Measurements from ENCODE around the gene DDN.

DDN gene

GRCh38 chr12:49023812-49024211 is 24.6 kb upstream of the DDN start:
- Histone ChIP-seq H3K79me2 (ENCODE audit: insufficient read depth, low read length) (no peaks in the 10 kb centered on the region), H3K9me3 (ENCODE audit: low read length) (no peaks in the 10 kb centered on the region), H3K9ac (ENCODE audit: low read length) (no peak overlapping the region), H3K27me3 (ENCODE audit: insufficient read depth, low read length) (no peaks in the 10 kb centered on the region), H3K4me3 (ENCODE audit: low read depth, low read length, poor library complexity, severe bottlenecking) (no peak overlapping the region), H3K36me3 (ENCODE audit: insufficient read depth, low read length) (peaks cover 81% of the 10 kb centered on the region), H3F3A (ENCODE audit: insufficient read depth, low read length) (peaks cover 4% of the 10 kb centered on the region; the same call in 1 of the 2 replicates), H4K20me1 (ENCODE audit: insufficient read depth, low read length) (no peaks in the 10 kb centered on the region), H2AFZ (ENCODE audit: low read length) (no peak overlapping the region), H3K9me2 (ENCODE audit: low read depth, low read length) (no peaks in the 10 kb centered on the region), H3K4me1 (ENCODE audit: insufficient read depth, low read length, severe bottlenecking) (peaks cover 12% of the 10 kb centered on the region), H3K4me2 (ENCODE audit: low read length) (no peak overlapping the region), H3K27ac (ENCODE audit: low read depth, low read length, poor library complexity, severe bottlenecking) (no peak overlapping the region)
- no peak for TF ChIP-seq CTCF (IDR thresholded peaks at IDR 0.05; ENCODE audit: low read length)
- TF ChIP-seq EZH2 (IDR thresholded peaks at IDR 0.05; ENCODE audit: borderline replicate concordance, low read length): no peak

- peaks cover 17% of the 10 kb centered on the region for H3K4me1 ChIP-seq (ENCODE audit: insufficient read depth, low read length, severe bottlenecking)
- no peaks in the 10 kb centered on the region for H3K9me2 ChIP-seq (ENCODE audit: low read depth, low read length)
- no peak overlapping the region for H3K4me2 ChIP-seq (ENCODE audit: low read length)
- H3K36me3 ChIP-seq (ENCODE audit: insufficient read depth, low read length): peaks cover 70% of the 10 kb centered on the region
- no peak overlapping the region for H3K27ac ChIP-seq (ENCODE audit: low read depth, low read length, poor library complexity, severe bottlenecking)
- no peaks in the 10 kb centered on the region for H3K79me2 ChIP-seq (ENCODE audit: insufficient read depth, low read length)
- no peak overlapping the region for H3K4me3 ChIP-seq (ENCODE audit: low read depth, low read length, poor library complexity, severe bottlenecking)
- TF ChIP-seq EZH2 (IDR thresholded peaks at IDR 0.05; ENCODE audit: borderline replicate concordance, low read length): no peak
- TF ChIP-seq CTCF (IDR thresholded peaks at IDR 0.05; ENCODE audit: low read length): no peak
- no peak overlapping the region for H3K9ac ChIP-seq (ENCODE audit: low read length)
- H3K27me3 ChIP-seq (ENCODE audit: insufficient read depth, low read length): no peaks in the 10 kb centered on the region
- H4K20me1 ChIP-seq (ENCODE audit: insufficient read depth, low read length): no peaks in the 10 kb centered on the region
- H3F3A ChIP-seq (ENCODE audit: insufficient read depth, low read length): peaks cover 4% of the 10 kb centered on the region; the same call in 1 of the 2 replicates
- H2AFZ ChIP-seq (ENCODE audit: low read length): no peak overlapping the region
- H3K9me3 ChIP-seq (ENCODE audit: low read length): no peaks in the 10 kb centered on the region
Measured at GRCh38 chr12:49022558-49023178, 23.5 kb upstream of the DDN start.

GRCh38 chr12:49021292-49021915 is 22.2 kb upstream of the DDN start:
- peaks cover 58% of the 10 kb centered on the region for H3K36me3 ChIP-seq (ENCODE audit: insufficient read depth, low read length)
- no peaks in the 10 kb centered on the region for H3K9me3 ChIP-seq (ENCODE audit: low read length)
- H3F3A ChIP-seq (ENCODE audit: insufficient read depth, low read length): peaks cover 4% of the 10 kb centered on the region; the same call in 1 of the 2 replicates
- no peak overlapping the region for H3K27ac ChIP-seq (ENCODE audit: low read depth, low read length, poor library complexity, severe bottlenecking)
- no peak overlapping the region for H3K9ac ChIP-seq (ENCODE audit: low read length)
- no peak overlapping the region for H3K4me2 ChIP-seq (ENCODE audit: low read length)
- TF ChIP-seq EZH2 (IDR thresholded peaks at IDR 0.05; ENCODE audit: borderline replicate concordance, low read length): no peak
- TF ChIP-seq CTCF (IDR thresholded peaks at IDR 0.05; ENCODE audit: low read length): no peak
- no peaks in the 10 kb centered on the region for H3K79me2 ChIP-seq (ENCODE audit: insufficient read depth, low read length)
- peaks cover 23% of the 10 kb centered on the region for H3K4me1 ChIP-seq (ENCODE audit: insufficient read depth, low read length, severe bottlenecking)
- H3K9me2 ChIP-seq (ENCODE audit: low read depth, low read length): no peaks in the 10 kb centered on the region
- no peaks in the 10 kb centered on the region for H4K20me1 ChIP-seq (ENCODE audit: insufficient read depth, low read length)
- no peak overlapping the region for H3K4me3 ChIP-seq (ENCODE audit: low read depth, low read length, poor library complexity, severe bottlenecking)
- no peaks in the 10 kb centered on the region for H3K27me3 ChIP-seq (ENCODE audit: insufficient read depth, low read length)
- H2AFZ ChIP-seq (ENCODE audit: low read length): no peak overlapping the region

Data from OCI-LY1 (cell line).